ENCODE results near the gene FOXS1.

FOXS1 gene

GRCh38 chr20:31861385-31862156, 16.2 kb upstream of the FOXS1 start:
- DNase-seq (ENCODE audit: low read depth in 2 of 2) = peak; percentile 61 to 63

GRCh38 chr20:31861135-31861384, 15.7 kb upstream of the FOXS1 start:
- DNase-seq (ENCODE audit: low read depth in 2 of 2) = no peak

GRCh38 chr20:31860390-31861134, 15.2 kb upstream of the FOXS1 start:
- DNase-seq (ENCODE audit: low read depth in 2 of 2) = no peak

- no peak for DNase-seq (ENCODE audit: low read depth in 2 of 2)
Measured at GRCh38 chr20:31859998-31860380, 14.6 kb upstream of the FOXS1 start.

GRCh38 chr20:31859266-31859997, 14.0 kb upstream of the FOXS1 start:
- DNase-seq (ENCODE audit: low read depth in 2 of 2) = no peak

GRCh38 chr20:31858760-31859083, 13.3 kb upstream of the FOXS1 start:
- DNase-seq (ENCODE audit: low read depth in 2 of 2) = no peak

- DNase-seq (ENCODE audit: low read depth in 2 of 2) = no peak
Measured at GRCh38 chr20:31857861-31858759, 12.7 kb upstream of the FOXS1 start.

- DNase-seq (ENCODE audit: low read depth in 2 of 2) = no peak
Measured at GRCh38 chr20:31856516-31856915, 11.1 kb upstream of the FOXS1 start.

GRCh38 chr20:31853481-31853880, 8.1 kb upstream of the FOXS1 start:
- DNase-seq (ENCODE audit: low read depth in 2 of 2) = no peak

GRCh38 chr20:31851240-31851955, 6.0 kb upstream of the FOXS1 start:
- no peak for DNase-seq (ENCODE audit: low read depth in 2 of 2)

- DNase-seq (ENCODE audit: low read depth in 2 of 2) = no peak
Measured at GRCh38 chr20:31849306-31849930, 4.0 kb upstream of the FOXS1 start.

GRCh38 chr20:31848088-31848999, 2.9 kb upstream of the FOXS1 start:
- no peak for DNase-seq (ENCODE audit: low read depth in 2 of 2)

- no peak for DNase-seq (ENCODE audit: low read depth in 2 of 2)
Measured at GRCh38 chr20:31846793-31847138, 1.4 kb upstream of the FOXS1 start.

GRCh38 chr20:31844737-31845299, 586 bp downstream of the FOXS1 start:
- DNase-seq (ENCODE audit: low read depth in 2 of 2) = no peak

GRCh38 chr20:31843881-31844280, 1.5 kb downstream of the FOXS1 start:
- DNase-seq (ENCODE audit: low read depth in 2 of 2) = no peak

GRCh38 chr20:31843288-31843687, 2.1 kb downstream of the FOXS1 start:
- DNase-seq (ENCODE audit: low read depth in 2 of 2) = no peak

GRCh38 chr20:31842471-31843157, 2.8 kb downstream of the FOXS1 start:
- DNase-seq (ENCODE audit: low read depth in 2 of 2) = no peak

- DNase-seq (ENCODE audit: low read depth in 2 of 2) = no peak
Measured at GRCh38 chr20:31841928-31842327, 3.5 kb downstream of the FOXS1 start.

Measured in stimulated activated CD8-positive, alpha-beta memory T cell treated with anti-CD3 and anti-CD28 coated beads, Interleukin-15, amount 100 ng/mL, for 48 hours (primary cell).